GM18499 (cell line): Measurements from ENCODE around the gene MYRFL.
A peak's percentile ranks its signal among the peaks of the same experiment; 100 is the strongest.

Experiments used
- ATAC-seq: cut with Tn5 transposase; IDR thresholded peaks from one replicate; pipeline ENCODE4 v1.9.1; 2021; ENCODE audit warnings: moderate number of reproducible peaks; ENCODE audit not compliant: insufficient read depth, unreplicated experiment

MYRFL gene

GRCh38 chr12:69894800-69895383 lies 69.9 kb downstream of the MYRFL start:
- no peak for ATAC-seq

GRCh38 chr12:69896653-69897381 lies 71.8 kb downstream of the MYRFL start:
- no peak for ATAC-seq

GRCh38 chr12:69897744-69898143 lies 72.7 kb downstream of the MYRFL start:
- no peak for ATAC-seq

GRCh38 chr12:69898236-69898635 lies 73.2 kb downstream of the MYRFL start:
- no peak for ATAC-seq

GRCh38 chr12:69900720-69901131 lies 75.7 kb downstream of the MYRFL start:
- ATAC-seq = peak; percentile 47

- no peak for ATAC-seq
These were observed 76.3 kb downstream of the MYRFL start for GRCh38 chr12:69901221-69901905.

- ATAC-seq = no peak
These were observed 78.5 kb downstream of the MYRFL start for GRCh38 chr12:69903548-69903947.

- ATAC-seq = no peak
These were observed 79.8 kb downstream of the MYRFL start for GRCh38 chr12:69904777-69905176.

- no peak for ATAC-seq
These were observed 80.8 kb downstream of the MYRFL start for GRCh38 chr12:69905801-69906200.

GRCh38 chr12:69906411-69907216 lies 81.6 kb downstream of the MYRFL start:
- peak; percentile 87 for ATAC-seq

GRCh38 chr12:69908203-69908602 lies 83.2 kb downstream of the MYRFL start:
- no peak for ATAC-seq

- no peak for ATAC-seq
These were observed 85.7 kb downstream of the MYRFL start for GRCh38 chr12:69910694-69911093.

- no peak for ATAC-seq
These were observed 88.5 kb downstream of the MYRFL start for GRCh38 chr12:69913526-69913925.

- ATAC-seq = no peak
These were observed 90.9 kb downstream of the MYRFL start for GRCh38 chr12:69915964-69916363.

- ATAC-seq = no peak
These were observed 91.7 kb downstream of the MYRFL start for GRCh38 chr12:69916544-69917235.

- ATAC-seq = no peak
These were observed 93.3 kb downstream of the MYRFL start for GRCh38 chr12:69918287-69918686.

- no peak for ATAC-seq
These were observed 94.5 kb downstream of the MYRFL start for GRCh38 chr12:69919495-69919894.

GRCh38 chr12:69921831-69922230 lies 96.8 kb downstream of the MYRFL start:
- ATAC-seq = no peak

GRCh38 chr12:69922999-69923398 lies 98.0 kb downstream of the MYRFL start:
- peak; percentile 80 for ATAC-seq

GRCh38 chr12:69925291-69925690 lies 100.3 kb downstream of the MYRFL start:
- ATAC-seq = no peak
